ENCODE results near the gene CCDC187. TPM values are rescaled to one million over a fixed set of nuclear protein-coding genes. Genes with fewer than 3 reads are reported as not detected.

CCDC187 gene
- total and polyA plus RNA-seq, 2 of the 13 experiments (the other 11 are each of a cell fraction or from before 2014, with no cell fraction given): 0.03 to 0.13 TPM

- TF ChIP-seq CTCF (CRISPR knock-in tag; IDR thresholded peaks at IDR 0.05): peak; percentile 72
Measured at GRCh38 chr9:136268318-136268717, 35.6 kb downstream of the CCDC187 start (continued).

GRCh38 chr9:136267261-136268111 is 36.4 kb downstream of the CCDC187 start:
- H3K27me3 ChIP-seq (ENCODE audit: control insufficient read depth in 1 of 2, insufficient read depth in 2 of 2, low read length in 2 of 2): peaks cover 9 to 61% of the 10 kb centered on the region in 2 experiments; a peak in 3 of 5 replicates
- H3K9me3 ChIP-seq (ENCODE audit: low read length): no peaks in the 10 kb centered on the region
- no TSS peak for BruUV-seq (replicated peaks)
- peaks cover 24% of the 10 kb centered on the region for H3K4me1 ChIP-seq (ENCODE audit: insufficient read depth, low read length)
- intact Hi-C loops (cut with micrococcal nuclease; ENCODE audit: unreplicated experiment) (no loop called here), in situ Hi-C loops (cut with HindIII; ENCODE audit: extremely low pct_ligation_motif_present, low pct_unique_long_range_greater_than_20kb) (loop anchor here (25.0 kb wide), 1 partner anchor 280 kb away; no protein-coding TSS in a partner anchor)
- H3K4me2 ChIP-seq (ENCODE audit: low read depth, low read length): peak overlapping the region; percentile 79
- H3K4me3 ChIP-seq (replicated peaks in 1 of 3; ENCODE audit: insufficient read depth in 1 of 3, low read depth in 2 of 3, low read length in 3 of 3): peak overlapping the region; percentile 40 to 72 (median 46); a peak in 5 of 6 replicates
- FAIRE-seq (no peak), DNase-seq (ENCODE audit: low spot score) (peak; percentile 54), ATAC-seq (peak; percentile 81)
- 46% methylated on average over 24 of the region's 60 CpGs for WGBS (ENCODE audit: low lambda C conversion rate)
- CTCF ChIA-PET (ENCODE audit: low intra/inter-chr PET ratio, low total read pairs): no interaction called here
- no peaks in the 10 kb centered on the region for H3K79me2 ChIP-seq (ENCODE audit: insufficient read depth, low read length)
- H3K36me3 ChIP-seq (replicated peaks in 1 of 2; ENCODE audit: control insufficient read depth in 1 of 2, insufficient read depth in 2 of 2, low read length in 2 of 2): no peaks in the 10 kb centered on the region
- no peak overlapping the region for H2AFZ ChIP-seq (ENCODE audit: low read length)
- no peak overlapping the region for H3K27ac ChIP-seq (ENCODE audit: extremely low read length, insufficient read depth, low read length)
- no peak overlapping the region for H3K9ac ChIP-seq (ENCODE audit: insufficient read depth, low read depth, low read length)
- no peaks in the 10 kb centered on the region for H4K20me1 ChIP-seq (ENCODE audit: insufficient read depth, low read length)
- POLR2A ChIA-PET: interaction anchor here (0.6 to 1.6 kb wide), 4 partner anchors 10 to 136 kb away, joined by 3 to 4 read pairs (median 3); partner anchors contain the start of gene DNLZ
- no peak for TF ChIP-seq ZNF33A (CRISPR knock-in tag; IDR thresholded peaks at IDR 0.05; ENCODE audit: borderline replicate concordance)
- peak; percentile 49 for TF ChIP-seq HNRNPLL (IDR thresholded peaks at IDR 0.05; ENCODE audit: low read depth, low read length, poor library complexity, severe bottlenecking)
- no peak for TF ChIP-seq ZNF207 (IDR thresholded peaks at IDR 0.05; ENCODE audit: borderline replicate concordance)
- TF ChIP-seq ZNF333 (CRISPR knock-in tag; IDR thresholded peaks at IDR 0.05; ENCODE audit: borderline replicate concordance): 0 out of 2 replicates have a peak, but pooled peaks have one; percentile 52
- no peak for TF ChIP-seq SRSF1 (optimal IDR thresholded peaks at IDR 0.05; ENCODE audit: low read depth, low read length)
- 0 out of 2 replicates have a peak, but pooled peaks have one; percentile 11 for TF ChIP-seq ZNF331 (CRISPR knock-in tag; IDR thresholded peaks at IDR 0.05)
- no peak for TF ChIP-seq ZNF850 (CRISPR knock-in tag; conservative IDR thresholded peaks at IDR 0.05)
- TF ChIP-seq ZNF253 (CRISPR knock-in tag; IDR thresholded peaks at IDR 0.05; ENCODE audit: borderline replicate concordance): no peak
- TF ChIP-seq ZNF235 (CRISPR knock-in tag; IDR thresholded peaks at IDR 0.05; ENCODE audit: borderline replicate concordance): 0 out of 2 replicates have a peak, but pooled peaks have one; percentile 12
- TF ChIP-seq PPARG (CRISPR knock-in tag; conservative IDR thresholded peaks at IDR 0.05): no peak
- no peak for TF ChIP-seq ZNF746 (CRISPR knock-in tag; IDR thresholded peaks at IDR 0.05)
- peak; percentile 54 for TF ChIP-seq PHF8 (CRISPR knock-in tag; IDR thresholded peaks at IDR 0.05)
- no peak; the same call in 1 of the 2 replicates for TF ChIP-seq THAP9 (CRISPR knock-in tag; IDR thresholded peaks at IDR 0.05; ENCODE audit: borderline replicate concordance)
- 0 out of 2 replicates have a peak, but pooled peaks have one; percentile 24 for TF ChIP-seq SAP130 (CRISPR knock-in tag; IDR thresholded peaks at IDR 0.05; ENCODE audit: low read depth)
- peak; percentile 33 for TF ChIP-seq SALL1 (CRISPR knock-in tag; IDR thresholded peaks at IDR 0.05)
- TF ChIP-seq CEBPB (IDR thresholded peaks at IDR 0.05; ENCODE audit: borderline replicate concordance, low read depth, low read length): no peak
- 0 out of 2 replicates have a peak, but pooled peaks have one; percentile 57 for TF ChIP-seq RFXAP (CRISPR knock-in tag; IDR thresholded peaks at IDR 0.05; ENCODE audit: borderline replicate concordance)
